HL-60 (cell line): Measurements from ENCODE around the gene TRPM6.

ENCODE experiments used
- DNase-seq, 2 experiments: peaks; one replicate each; pipeline ENCODE4 v3.0.0-alpha.2; 2010 to 2020; ENCODE audit warnings: low read depth in 1 of 2, low spot score in 1 of 2
- H3K27ac ChIP-seq: fragments of 250-450 bp; sonication (Bioruptor Pico); replicated peaks from 2 replicates; pipeline ENCODE4 v1.5.1; 2020; ENCODE audit warnings: mild to moderate bottlenecking, moderate library complexity
- H3K27me3 ChIP-seq: fragments of 250-450 bp; sonication (Bioruptor Pico); 2 replicates; pipeline ENCODE4 v1.5.1; 2021; ENCODE audit warnings: mild to moderate bottlenecking, moderate library complexity; ENCODE audit not compliant: insufficient read depth, poor library complexity, severe bottlenecking
- H3K4me3 ChIP-seq: replicated peaks from 2 replicates; pipeline ENCODE4 v1.5.1; 2011; ENCODE audit warnings: mild to moderate bottlenecking, control low read depth, low read length; ENCODE audit not compliant: insufficient read depth
- CTCF ChIP-seq: IDR thresholded peaks from one replicate; pipeline ENCODE4 v1.5.1; 2011; ENCODE audit warnings: low read length, control low read depth, inconsistent platforms; ENCODE audit not compliant: insufficient read depth
- GABPA ChIP-seq: IDR thresholded peaks from 2 replicates; pipeline ENCODE4 v1.6.1; 2012; ENCODE audit warnings: low read depth
- POLR2AphosphoS5 ChIP-seq: IDR thresholded peaks from 2 replicates; pipeline ENCODE4 v1.6.1; 2012; ENCODE audit warnings: low read depth
- REST ChIP-seq: IDR thresholded peaks from 2 replicates; pipeline ENCODE4 v1.6.1; 2012; ENCODE audit warnings: low read depth; ENCODE audit not compliant: insufficient replicate concordance
- SPI1 ChIP-seq: IDR thresholded peaks from 2 replicates; pipeline ENCODE4 v1.6.1; 2012; ENCODE audit warnings: low read depth, mild to moderate bottlenecking, borderline replicate concordance

Gene TRPM6

GRCh38 chr9:74770508-74771261 lies 117.0 kb downstream of the TRPM6 start:
- H3K27ac ChIP-seq = no peak overlapping the region
- no peaks in the 10 kb centered on the region for H3K27me3 ChIP-seq
- DNase-seq = peak; percentile 4 to 33
- TF ChIP-seq GABPA (no peak), CTCF (peak; percentile 34)
- no peak overlapping the region for H3K4me3 ChIP-seq

GRCh38 chr9:74765481-74765971 lies 122.2 kb downstream of the TRPM6 start:
- no peaks in the 10 kb centered on the region for H3K27me3 ChIP-seq
- no peak overlapping the region for H3K4me3 ChIP-seq
- TF ChIP-seq REST (no peak), CTCF (no peak), SPI1 (peak; percentile 70), POLR2AphosphoS5 (no peak), GABPA (no peak)
- DNase-seq = no peak
- no peak overlapping the region for H3K27ac ChIP-seq

- Histone ChIP-seq H3K27ac (no peak overlapping the region), H3K4me3 (no peak overlapping the region), H3K27me3 (no peaks in the 10 kb centered on the region)
- TF ChIP-seq GABPA (no peak), CTCF (no peak), SPI1 (no peak)
- no peak for DNase-seq
Observed at GRCh38 chr9:74762950-74763349, 124.8 kb downstream of the TRPM6 start.

- DNase-seq = no peak
- no peak for TF ChIP-seq SPI1
- TF ChIP-seq CTCF = no peak
- TF ChIP-seq GABPA = no peak
- TF ChIP-seq REST = no peak
- TF ChIP-seq POLR2AphosphoS5 = no peak
- no peaks in the 10 kb centered on the region for H3K27me3 ChIP-seq
- no peak overlapping the region for H3K4me3 ChIP-seq
- no peak overlapping the region for H3K27ac ChIP-seq
Observed at GRCh38 chr9:74760031-74760700, 127.6 kb downstream of the TRPM6 start.
